GM10266 (cell line): ENCODE results near the gene NCL.
"Not testable (repeated sequence)": the region's sequence is repeated elsewhere in the genome, so short reads cannot be mapped to it uniquely, and the experiment has no call there.

Experiments
- DNase-seq: peaks from one replicate; pipeline ENCODE4 v3.0.0; 2012; ENCODE audit errors: extremely low spot score
- CTCF ChIP-seq: IDR thresholded peaks from 2 replicates; pipeline ENCODE4 v1.5.1; 2012; ENCODE audit warnings: mild to moderate bottlenecking, low read depth; ENCODE audit not compliant: control insufficient read depth, insufficient read depth; ENCODE audit errors: missing control alignments

Gene NCL

GRCh38 chr2:231467016-231467545 lies 2.8 kb upstream of the NCL start:
- DNase-seq: no peak
- TF ChIP-seq CTCF: no peak

GRCh38 chr2:231464576-231465540 lies 574 bp upstream of the NCL start:
- DNase-seq: peak; percentile 98
- TF ChIP-seq CTCF: no peak

GRCh38 chr2:231462729-231463465 lies 1.4 kb downstream of the NCL start:
- no peak for TF ChIP-seq CTCF
- DNase-seq: no peak

- TF ChIP-seq CTCF: no peak
- no peak for DNase-seq
Observed at GRCh38 chr2:231461516-231461971, 2.7 kb downstream of the NCL start.

- DNase-seq: not testable (repeated sequence)
Observed at GRCh38 chr2:231460841-231461240, 3.4 kb downstream of the NCL start.

- no peak for TF ChIP-seq CTCF
Observed at GRCh38 chr2:231460073-231460835, 4.0 kb downstream of the NCL start.

GRCh38 chr2:231458368-231458767 lies 5.9 kb downstream of the NCL start:
- TF ChIP-seq CTCF: no peak
- DNase-seq: no peak

More at GRCh38 chr2:231460073-231460835, 4.0 kb downstream of the NCL start:
- no peak for DNase-seq
